ENCODE data around the gene LMOD3. TPM values are rescaled to one million over a fixed set of nuclear protein-coding genes. Genes with fewer than 3 reads are reported as not detected.

The LMOD3 gene
- total RNA-seq, 1 experiment from 2014 or later = not detected

DNA sequence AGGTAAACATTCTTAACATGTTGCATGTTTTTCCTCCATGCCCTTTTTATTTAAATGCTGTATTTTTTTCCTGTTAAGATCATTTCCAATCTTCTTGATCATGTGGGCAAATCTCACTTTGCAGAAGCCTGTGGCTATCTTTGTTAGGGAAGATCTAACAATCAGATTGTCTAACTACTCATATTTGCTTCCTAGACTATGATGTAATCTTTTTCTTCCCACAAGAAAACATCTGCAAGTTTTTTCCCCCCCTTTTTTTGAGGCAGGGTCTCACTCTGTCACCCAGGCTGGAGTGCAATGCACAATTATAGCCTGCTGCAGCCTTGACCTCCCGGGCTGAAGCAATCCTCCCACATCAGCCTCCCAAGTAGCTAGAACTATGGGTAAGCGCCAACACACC lies 15.0 kb upstream of the LMOD3 start:
- H3K4me1 Mint-ChIP-seq (ENCODE audit: low read depth, unreplicated experiment) = no peaks in the 10 kb centered on the region
- no peaks in the 10 kb centered on the region for H3K9me3 Mint-ChIP-seq (ENCODE audit: low read depth, unreplicated experiment)
- H3K27me3 Mint-ChIP-seq (ENCODE audit: unreplicated experiment) = no peaks in the 10 kb centered on the region
- no peak for DNase-seq
- TF ChIP-seq, protein P1, sequence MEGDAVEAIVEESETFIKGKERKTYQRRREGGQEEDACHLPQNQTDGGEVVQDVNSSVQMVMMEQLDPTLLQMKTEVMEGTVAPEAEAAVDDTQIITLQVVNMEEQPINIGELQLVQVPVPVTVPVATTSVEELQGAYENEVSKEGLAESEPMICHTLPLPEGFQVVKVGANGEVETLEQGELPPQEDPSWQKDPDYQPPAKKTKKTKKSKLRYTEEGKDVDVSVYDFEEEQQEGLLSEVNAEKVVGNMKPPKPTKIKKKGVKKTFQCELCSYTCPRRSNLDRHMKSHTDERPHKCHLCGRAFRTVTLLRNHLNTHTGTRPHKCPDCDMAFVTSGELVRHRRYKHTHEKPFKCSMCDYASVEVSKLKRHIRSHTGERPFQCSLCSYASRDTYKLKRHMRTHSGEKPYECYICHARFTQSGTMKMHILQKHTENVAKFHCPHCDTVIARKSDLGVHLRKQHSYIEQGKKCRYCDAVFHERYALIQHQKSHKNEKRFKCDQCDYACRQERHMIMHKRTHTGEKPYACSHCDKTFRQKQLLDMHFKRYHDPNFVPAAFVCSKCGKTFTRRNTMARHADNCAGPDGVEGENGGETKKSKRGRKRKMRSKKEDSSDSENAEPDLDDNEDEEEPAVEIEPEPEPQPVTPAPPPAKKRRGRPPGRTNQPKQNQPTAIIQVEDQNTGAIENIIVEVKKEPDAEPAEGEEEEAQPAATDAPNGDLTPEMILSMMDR (IDR thresholded peaks at IDR 0.05; ENCODE audit: unreplicated experiment) = no peak
- CTCF ChIA-PET = no interaction called here
- no peak overlapping the region for H3K4me3 Mint-ChIP-seq (ENCODE audit: low read depth, unreplicated experiment)
- no peaks in the 10 kb centered on the region for H3K36me3 Mint-ChIP-seq (ENCODE audit: insufficient read depth, unreplicated experiment)
- no peak overlapping the region for H3K27ac Mint-ChIP-seq (ENCODE audit: unreplicated experiment)
- intact Hi-C loops (cut with micrococcal nuclease; ENCODE audit: unreplicated experiment) = no loop called here
- BruUV-seq (replicated peaks) = no TSS peak

DNA sequence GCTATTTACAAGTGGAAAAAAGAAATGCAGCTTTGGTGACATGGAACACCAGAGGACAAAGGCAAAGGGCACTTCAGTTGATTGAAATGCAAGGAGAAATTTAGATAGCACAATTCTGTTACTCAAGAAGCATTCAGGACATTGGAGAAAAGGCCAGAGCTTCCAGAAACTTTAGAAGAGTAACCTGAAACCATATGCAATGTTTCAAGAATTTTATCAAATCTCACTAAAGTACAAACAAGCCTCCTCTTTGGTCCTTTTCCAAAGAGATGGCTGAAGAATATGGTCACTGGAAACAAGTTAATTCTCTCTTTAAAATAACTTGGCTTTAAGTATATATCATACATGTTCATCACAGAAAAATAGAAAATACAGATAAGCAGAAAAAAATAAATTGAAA lies 14.6 kb upstream of the LMOD3 start:
- H3K4me1 Mint-ChIP-seq (ENCODE audit: low read depth, unreplicated experiment) = no peaks in the 10 kb centered on the region
- CTCF ChIA-PET = no interaction called here
- TF ChIP-seq, protein P1 (IDR thresholded peaks at IDR 0.05; ENCODE audit: unreplicated experiment) = no peak
- no TSS peak for BruUV-seq (replicated peaks)
- intact Hi-C loops (cut with micrococcal nuclease; ENCODE audit: unreplicated experiment) = no loop called here
- no peak overlapping the region for H3K27ac Mint-ChIP-seq (ENCODE audit: unreplicated experiment)
- H3K36me3 Mint-ChIP-seq (ENCODE audit: insufficient read depth, unreplicated experiment) = no peaks in the 10 kb centered on the region
- H3K4me3 Mint-ChIP-seq (ENCODE audit: low read depth, unreplicated experiment) = no peak overlapping the region
- no peak for DNase-seq
- no peaks in the 10 kb centered on the region for H3K9me3 Mint-ChIP-seq (ENCODE audit: low read depth, unreplicated experiment)
- H3K27me3 Mint-ChIP-seq (ENCODE audit: unreplicated experiment) = no peaks in the 10 kb centered on the region

DNA sequence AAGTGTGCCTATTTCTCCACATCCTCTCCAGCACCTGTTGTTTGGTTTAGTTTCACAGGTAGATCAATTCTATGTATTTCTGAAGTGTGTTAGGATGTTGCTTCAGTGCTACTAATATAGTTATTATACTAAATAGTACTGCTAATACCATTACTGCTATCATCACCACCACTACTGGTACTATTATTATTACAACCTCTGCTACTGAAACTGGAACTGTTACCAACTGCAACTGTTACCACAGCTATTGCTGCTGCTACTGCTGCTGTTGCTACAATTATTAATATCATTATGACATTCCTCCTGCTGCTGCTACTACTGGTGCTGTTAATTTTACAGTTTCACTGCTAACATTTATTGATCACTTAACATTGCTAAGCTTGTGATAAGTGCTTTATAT lies 8.3 kb upstream of the LMOD3 start:
- no peak overlapping the region for H3K27ac Mint-ChIP-seq (ENCODE audit: unreplicated experiment)
- H3K4me1 Mint-ChIP-seq (ENCODE audit: low read depth, unreplicated experiment) = no peaks in the 10 kb centered on the region
- intact Hi-C loops (cut with micrococcal nuclease; ENCODE audit: unreplicated experiment) = no loop called here
- CTCF ChIA-PET = interaction anchor here (0.7 kb wide), 1 partner anchor 106 kb away, joined by 3 read pairs; no protein-coding TSS in a partner anchor
- TF ChIP-seq, protein P1 (IDR thresholded peaks at IDR 0.05; ENCODE audit: unreplicated experiment) = no peak
- H3K9me3 Mint-ChIP-seq (ENCODE audit: low read depth, unreplicated experiment) = no peaks in the 10 kb centered on the region
- no peak overlapping the region for H3K4me3 Mint-ChIP-seq (ENCODE audit: low read depth, unreplicated experiment)
- no peaks in the 10 kb centered on the region for H3K27me3 Mint-ChIP-seq (ENCODE audit: unreplicated experiment)
- no peak for DNase-seq
- H3K36me3 Mint-ChIP-seq (ENCODE audit: insufficient read depth, unreplicated experiment) = no peaks in the 10 kb centered on the region
- BruUV-seq (replicated peaks) = no TSS peak

DNA sequence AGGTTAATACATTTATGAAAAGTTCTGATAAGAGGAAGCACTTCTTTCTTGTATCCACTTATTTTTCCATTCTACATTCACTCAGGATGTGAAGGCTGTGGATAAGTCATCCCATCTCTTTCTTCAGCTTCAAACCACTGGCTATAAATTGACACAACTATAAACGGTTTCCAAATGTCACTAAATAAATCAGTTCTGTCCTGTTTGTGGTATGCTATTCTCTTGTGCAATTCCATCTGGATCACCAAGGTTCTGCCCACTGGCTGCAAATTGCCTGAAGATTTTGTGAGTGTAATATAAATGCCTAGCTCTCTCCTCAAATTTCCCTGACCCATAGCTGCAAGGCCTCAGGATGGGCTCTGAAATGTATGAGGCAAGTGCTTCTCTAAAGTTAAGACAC lies 7.1 kb upstream of the LMOD3 start:
- CTCF ChIA-PET = no interaction called here
- no peaks in the 10 kb centered on the region for H3K36me3 Mint-ChIP-seq (ENCODE audit: insufficient read depth, unreplicated experiment)
- no peaks in the 10 kb centered on the region for H3K27me3 Mint-ChIP-seq (ENCODE audit: unreplicated experiment)
- H3K4me3 Mint-ChIP-seq (ENCODE audit: low read depth, unreplicated experiment) = no peak overlapping the region
- intact Hi-C loops (cut with micrococcal nuclease; ENCODE audit: unreplicated experiment) = no loop called here
- no peaks in the 10 kb centered on the region for H3K9me3 Mint-ChIP-seq (ENCODE audit: low read depth, unreplicated experiment)
- no peak overlapping the region for H3K27ac Mint-ChIP-seq (ENCODE audit: unreplicated experiment)
- no peak for DNase-seq
- no TSS peak for BruUV-seq (replicated peaks)
- TF ChIP-seq, protein P1 (IDR thresholded peaks at IDR 0.05; ENCODE audit: unreplicated experiment) = no peak
- no peaks in the 10 kb centered on the region for H3K4me1 Mint-ChIP-seq (ENCODE audit: low read depth, unreplicated experiment)
